K562 (cell line): Measurements from ENCODE around the gene HDAC1. TPM values are rescaled to one million over a fixed set of nuclear protein-coding genes. Genes with fewer than 3 reads are reported as not detected.

Source experiments
- ATF2 ChIP-seq: sonication (generic); formaldehyde crosslinking; IDR thresholded peaks from 2 replicates; pipeline ENCODE4 v1.8.1; 2022; ENCODE audit warnings: missing genetic modification reagents
- BHLHE40 ChIP-seq: IDR thresholded peaks from 2 replicates; pipeline ENCODE4 v1.6.1; 2011; ENCODE audit warnings: low read length, improper control_type of control experiment
- ELF1 ChIP-seq: fragments of 200-800 bp; sonication (Bioruptor generic); IDR thresholded peaks from 2 replicates; pipeline ENCODE4 v1.6.1; 2016; ENCODE audit warnings: missing genetic modification characterization, missing compliant biosample characterization
- FUS ChIP-seq: fragments of 200-400 bp; formaldehyde crosslinking; optimal IDR thresholded peaks from 2 replicates; pipeline ENCODE3; 2017; ENCODE audit warnings: low read depth, low read length
- HMGXB4 ChIP-seq: sonication (generic); formaldehyde crosslinking; IDR thresholded peaks from 2 replicates; pipeline ENCODE4 v1.8.1; 2023; ENCODE audit warnings: mild to moderate bottlenecking, missing genetic modification reagents
- JUN ChIP-seq, 2 experiments: sonication (generic) in 1 of 2; formaldehyde crosslinking in 1 of 2; IDR thresholded peaks; 2 replicates each; pipeline versions ENCODE4 v1.6.1 to v1.8.0; 2012 to 2022; ENCODE audit warnings: borderline replicate concordance in 2 of 2, mild to moderate bottlenecking in 2 of 2, improper control_type of control experiment in 1 of 2, low read depth in 1 of 2, low read length in 1 of 2, missing genetic modification reagents in 1 of 2
- MCM3 ChIP-seq: fragments of 450-650 bp; IDR thresholded peaks from 2 replicates; pipeline ENCODE4 v1.6.1; 2016
- NR1H2 ChIP-seq: sonication (generic); formaldehyde crosslinking; IDR thresholded peaks from 2 replicates; pipeline ENCODE4 v1.4.0; 2020; ENCODE audit warnings: mild to moderate bottlenecking, missing genetic modification reagents
- POLR2AphosphoS2 ChIP-seq: IDR thresholded peaks from 2 replicates; pipeline ENCODE4 v1.6.1; 2012; ENCODE audit warnings: low read length, improper control_type of control experiment
- POLR2AphosphoS5 ChIP-seq: IDR thresholded peaks from 2 replicates; pipeline ENCODE4 v1.6.1; 2011; ENCODE audit warnings: mild to moderate bottlenecking, low read depth, low read length, moderate library complexity; ENCODE audit not compliant: control insufficient read depth, insufficient read depth
- PPARD ChIP-seq: fragments of 250-450 bp; sonication (Bioruptor Pico); IDR thresholded peaks from 2 replicates; pipeline ENCODE4 v1.8.0; 2022; ENCODE audit warnings: inconsistent platforms, mild to moderate bottlenecking, moderate library complexity
- PRMT5 ChIP-seq: sonication (generic); formaldehyde crosslinking; IDR thresholded peaks from 2 replicates; pipeline ENCODE4 v1.5.0; 2020; ENCODE audit warnings: missing genetic modification reagents
- RBM25 ChIP-seq: fragments of 200-400 bp; formaldehyde crosslinking; IDR thresholded peaks from 2 replicates; pipeline ENCODE4 v1.6.1; 2018; ENCODE audit warnings: low read length, low read depth, moderate library complexity; ENCODE audit not compliant: severe bottlenecking
- SOX6 ChIP-seq: fragments of 450-650 bp; IDR thresholded peaks from 2 replicates; pipeline ENCODE4 v1.6.1; 2014; ENCODE audit warnings: mild to moderate bottlenecking
- SUPT5H ChIP-seq: fragments of 450-650 bp; IDR thresholded peaks from 2 replicates; pipeline ENCODE4 v1.6.1; 2016
- VEZF1 ChIP-seq: fragments of 200-800 bp; sonication (Bioruptor generic); IDR thresholded peaks from 2 replicates; pipeline ENCODE4 v1.6.1; 2017; ENCODE audit warnings: missing genetic modification characterization, missing compliant biosample characterization
- ZNF707 ChIP-seq: fragments of 250-450 bp; sonication (Bioruptor Pico); conservative IDR thresholded peaks from 2 replicates; pipeline ENCODE4 v1.8.0; 2022; ENCODE audit warnings: inconsistent platforms, mild to moderate bottlenecking, moderate library complexity
- polyA plus RNA-seq, 8 experiments: library from polyadenylated mRNA; depleted of rRNA in 4 of 8; stranded (reverse) in 5 of 8; unstranded in 3 of 8; fragments of >200 nt; fragmentation: Nextera tagmentation in 2 of 8; fragmentation: Illumina TruSeq in 1 of 8; extraction: Ambion mirVana in 2 of 8; extraction: Trizol in 1 of 8; gene quantifications; 2 replicates each; pipeline versions ENCODE4 v1.2.1 to v1.2.3, GENCODE V29; 2011 to 2014; ENCODE audit warnings: inconsistent platforms in 1 of 8, missing spikeins in 1 of 8
- total RNA-seq, 7 experiments: library from RNA; depleted of rRNA in 6 of 7; stranded (reverse); fragments of >200 nt in 6 of 7; fragmentation: Illumina TruSeq in 2 of 7; extraction: Trizol in 2 of 7; gene quantifications; 2 replicates each; pipeline versions ENCODE4 v1.2.1 to v1.2.3, GENCODE V29; 2011 to 2021; ENCODE audit warnings: low replicate concordance in 1 of 7
- TF ChIP-seq, protein P1 (sequence below): fragments of 250-450 bp; sonication (Bioruptor Pico); IDR thresholded peaks from 2 replicates; pipeline ENCODE4 v1.9.0; 2021; ENCODE audit warnings: mild to moderate bottlenecking, inconsistent platforms
- TF ChIP-seq, protein P2 (sequence below): sonication (generic); formaldehyde crosslinking; IDR thresholded peaks from 2 replicates; pipeline ENCODE4 v1.9.0; 2022; ENCODE audit warnings: mild to moderate bottlenecking, missing genetic modification reagents

The HDAC1 gene
- total and polyA plus RNA-seq, 9 of the 15 experiments (the other 6 are each of a cell fraction or from before 2014, with no cell fraction given): 169 to 384 (median 193) TPM

- TF ChIP-seq, protein P1, sequence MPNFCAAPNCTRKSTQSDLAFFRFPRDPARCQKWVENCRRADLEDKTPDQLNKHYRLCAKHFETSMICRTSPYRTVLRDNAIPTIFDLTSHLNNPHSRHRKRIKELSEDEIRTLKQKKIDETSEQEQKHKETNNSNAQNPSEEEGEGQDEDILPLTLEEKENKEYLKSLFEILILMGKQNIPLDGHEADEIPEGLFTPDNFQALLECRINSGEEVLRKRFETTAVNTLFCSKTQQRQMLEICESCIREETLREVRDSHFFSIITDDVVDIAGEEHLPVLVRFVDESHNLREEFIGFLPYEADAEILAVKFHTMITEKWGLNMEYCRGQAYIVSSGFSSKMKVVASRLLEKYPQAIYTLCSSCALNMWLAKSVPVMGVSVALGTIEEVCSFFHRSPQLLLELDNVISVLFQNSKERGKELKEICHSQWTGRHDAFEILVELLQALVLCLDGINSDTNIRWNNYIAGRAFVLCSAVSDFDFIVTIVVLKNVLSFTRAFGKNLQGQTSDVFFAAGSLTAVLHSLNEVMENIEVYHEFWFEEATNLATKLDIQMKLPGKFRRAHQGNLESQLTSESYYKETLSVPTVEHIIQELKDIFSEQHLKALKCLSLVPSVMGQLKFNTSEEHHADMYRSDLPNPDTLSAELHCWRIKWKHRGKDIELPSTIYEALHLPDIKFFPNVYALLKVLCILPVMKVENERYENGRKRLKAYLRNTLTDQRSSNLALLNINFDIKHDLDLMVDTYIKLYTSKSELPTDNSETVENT (CRISPR knock-in tag): peak; percentile 72; the same call in 1 of the 2 replicates
- TF ChIP-seq RBM25 (peak; percentile 28), JUN (IDR thresholded peaks at IDR 0.05; ENCODE audit: borderline replicate concordance, low read depth, low read length) (no peak; the same call in 1 of the 2 replicates), JUN (CRISPR knock-in tag; IDR thresholded peaks at IDR 0.05; ENCODE audit: borderline replicate concordance) (no peak), MCM3 (no peak), SOX6 (peak; percentile 33; the same call in 1 of the 2 replicates), ATF2 (CRISPR knock-in tag) (0 out of 2 replicates have a peak, but pooled peaks have one; percentile 27), POLR2AphosphoS2 (no peak), NR1H2 (CRISPR knock-in tag) (peak; percentile 61; the same call in 1 of the 2 replicates), ZNF707 (CRISPR knock-in tag) (no peak), HMGXB4 (0 out of 2 replicates have a peak, but pooled peaks have one; percentile 23), PPARD (CRISPR knock-in tag) (no peak), VEZF1 (CRISPR knock-in tag) (peak; percentile 96), ELF1 (tag) (peak; percentile 50; the same call in 1 of the 2 replicates), PRMT5 (no peak), SUPT5H (peak; percentile 51; the same call in 1 of the 2 replicates), POLR2AphosphoS5 (peak; percentile 68), FUS (peak; percentile 80), BHLHE40 (peak; percentile 99)
- TF ChIP-seq, protein P2, sequence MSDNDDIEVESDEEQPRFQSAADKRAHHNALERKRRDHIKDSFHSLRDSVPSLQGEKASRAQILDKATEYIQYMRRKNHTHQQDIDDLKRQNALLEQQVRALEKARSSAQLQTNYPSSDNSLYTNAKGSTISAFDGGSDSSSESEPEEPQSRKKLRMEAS: no peak; the same call in 1 of the 2 replicates
Observed at GRCh38 chr1:32351399-32352238, 59.7 kb downstream of the HDAC1 start (continued).
